HCT116 (cell line): ENCODE results near the gene PCDHGC5. TPM values are rescaled to one million over a fixed set of nuclear protein-coding genes. Genes with fewer than 3 reads are reported as not detected.

ENCODE experiments used
- ATAC-seq: fragments of 200-7000 bp; cut with Tn5 transposase; 2 replicates; pipeline ENCODE4 v1.9.1; 2020; ENCODE audit warnings: mild to moderate bottlenecking, moderate library complexity
- BruUV-seq: library from RNA; stranded (reverse); fragments of 400-500 nt; replicated peaks from 2 replicates; lab custom pipeline; 2021; lab: Mats Ljungman, UMichigan
- CTCF ChIA-PET: fragments of 300-600 bp; sonication (Branson Sonifier 250); formaldehyde crosslinking; loops from one replicate; lab custom pipeline; 2021; ENCODE audit warnings: antibody characterized with exemption; lab: Charles Lee
- POLR2A ChIA-PET: fragments of 300-600, 350-600 bp; sonication (Branson Sonifier 250); formaldehyde crosslinking; loops from one replicate; lab custom pipeline; 2021; ENCODE audit warnings: antibody characterized with exemption; lab: Charles Lee
- RAD21 ChIA-PET, 2 experiments: fragments of 300-600 bp; sonication (Branson Sonifier 250); formaldehyde crosslinking; loops; one replicate each; lab custom pipeline; 2023; ENCODE audit warnings: low total read pairs in 2 of 2; ENCODE audit not compliant: uncharacterized antibody in 2 of 2, unreplicated experiment in 2 of 2, low non-redundant PET in 1 of 2; lab: Charles Lee
- DNase-seq: peaks from one replicate; pipeline ENCODE4 v3.0.0-alpha.2; 2010; ENCODE audit warnings: low read depth, low spot score
- H2AFZ ChIP-seq: fragments of 200-600 bp; shearing (Covaris generic), sonication (generic); 2 replicates; pipeline ENCODE4 v1.6.1; 2017; ENCODE audit warnings: low read depth, mixed run types, mixed read lengths, antibody characterized with exemption, low read length; ENCODE audit not compliant: poor library complexity, severe bottlenecking
- H3K27ac ChIP-seq: 2 replicates; pipeline ENCODE4 v1.5.1; 2012; ENCODE audit warnings: low read depth, low read length
- H3K27me3 ChIP-seq: fragments of 200-600 bp; sonication (generic); 2 replicates; pipeline ENCODE4 v1.6.1; 2016; ENCODE audit warnings: mixed run types, low read length, mixed read lengths; ENCODE audit not compliant: insufficient read depth
- H3K36me3 ChIP-seq, 2 experiments: fragments of 200-500 bp in 1 of 2; fragments of 200-600 bp in 1 of 2; sonication (Bioruptor generic) in 1 of 2; sonication (generic) in 1 of 2; 2 replicates each; pipeline versions ENCODE4 v1.5.1 to v1.6.1; 2014 to 2016; ENCODE audit warnings: low read length in 2 of 2, inconsistent platforms in 1 of 2, mixed read lengths in 1 of 2, mixed run types in 1 of 2; ENCODE audit not compliant: insufficient read depth in 2 of 2, control insufficient read depth in 1 of 2
- H3K4me1 ChIP-seq, 2 experiments: fragments of 200-600 bp in 1 of 2; sonication (generic) in 1 of 2; 2 replicates each; pipeline versions ENCODE4 v1.5.1 to v1.6.1; 2012 to 2017; ENCODE audit warnings: low read length in 2 of 2, inconsistent platforms in 1 of 2, mild to moderate bottlenecking in 1 of 2, mixed read lengths in 1 of 2, mixed run types in 1 of 2, moderate library complexity in 1 of 2; ENCODE audit not compliant: insufficient read depth in 2 of 2, control insufficient read depth in 1 of 2
- H3K4me2 ChIP-seq: fragments of 200-600 bp; sonication (generic); 2 replicates; pipeline ENCODE4 v1.6.1; 2017; ENCODE audit warnings: mixed run types, low read length, mixed read lengths
- H3K4me3 ChIP-seq, 2 experiments: fragments of 200-600 bp in 1 of 2; sonication (generic) in 1 of 2; replicated peaks in 1 of 2; 2 replicates each; pipeline ENCODE4 v1.5.1; 2011 to 2016; ENCODE audit warnings: low read length in 2 of 2, control low read depth in 1 of 2, low read depth in 1 of 2, mild to moderate bottlenecking in 1 of 2, mixed read lengths in 1 of 2, mixed run types in 1 of 2
- H3K79me2 ChIP-seq: fragments of 200-600 bp; sonication (generic); 2 replicates; pipeline ENCODE4 v1.6.1; 2017; ENCODE audit warnings: mild to moderate bottlenecking, mixed run types, low read length, moderate library complexity, mixed read lengths; ENCODE audit not compliant: insufficient read depth
- H3K9ac ChIP-seq: fragments of 200-600 bp; sonication (generic); 2 replicates; pipeline ENCODE4 v1.6.1; 2016; ENCODE audit warnings: low read length, mixed read lengths
- H3K9me2 ChIP-seq: fragments of 200-600 bp; sonication (generic), shearing (Covaris generic); 2 replicates; pipeline ENCODE4 v1.6.1; 2017; ENCODE audit warnings: mixed run types, mild to moderate bottlenecking, moderate library complexity; ENCODE audit not compliant: insufficient read depth
- H3K9me3 ChIP-seq, 2 experiments: fragments of 200-500 bp in 1 of 2; fragments of 200-600 bp in 1 of 2; sonication (Bioruptor generic) in 1 of 2; sonication (generic) in 1 of 2; 2 replicates each; pipeline ENCODE4 v1.6.1; 2014 to 2017; ENCODE audit warnings: low read length in 2 of 2, mixed read lengths in 2 of 2, inconsistent platforms in 1 of 2, low read depth in 1 of 2, mild to moderate bottlenecking in 1 of 2, mixed run types in 1 of 2, moderate library complexity in 1 of 2; ENCODE audit not compliant: control insufficient read depth in 1 of 2, insufficient read depth in 1 of 2
- H4K20me1 ChIP-seq: fragments of 200-600 bp; sonication (generic), shearing (Covaris generic); 2 replicates; pipeline ENCODE4 v1.6.1; 2017; ENCODE audit warnings: mixed run types, mild to moderate bottlenecking, moderate library complexity; ENCODE audit not compliant: insufficient read depth
- EGR1 ChIP-seq: IDR thresholded peaks from 2 replicates; pipeline ENCODE4 v1.6.1; 2012; ENCODE audit warnings: low read depth
- ELF1 ChIP-seq: IDR thresholded peaks from 2 replicates; pipeline ENCODE4 v1.6.1; 2012; ENCODE audit warnings: low read depth, borderline replicate concordance
- EZH2phosphoT487 ChIP-seq: fragments of 200-600 bp; IDR thresholded peaks from 2 replicates; pipeline ENCODE4 v1.6.1; 2018; ENCODE audit warnings: antibody characterized with exemption, borderline replicate concordance
- SIN3A ChIP-seq: IDR thresholded peaks from 2 replicates; pipeline ENCODE4 v1.6.1; 2012; ENCODE audit warnings: low read depth
- SP1 ChIP-seq: IDR thresholded peaks from 2 replicates; pipeline ENCODE4 v1.6.1; 2012; ENCODE audit warnings: low read depth
- ZFX ChIP-seq: fragments of 450-650 bp; IDR thresholded peaks from 2 replicates; pipeline ENCODE4 v1.6.1; 2017
- ZNF274 ChIP-seq: fragments of 200-500 bp; sonication (Bioruptor generic); IDR thresholded peaks from 2 replicates; pipeline ENCODE4 v1.6.1; 2014; ENCODE audit warnings: mild to moderate bottlenecking, low read depth, low read length, inconsistent platforms
- intact Hi-C: fragments of 100-400 bp; cut with micrococcal nuclease; formaldehyde crosslinking; loops from 2 replicates; pipeline ENCODE4 v1.10.0; 2022
- total RNA-seq: library from RNA; stranded (reverse); gene quantifications from one replicate; pipeline ENCODE4 v1.2.1, GENCODE V29; 2021; ENCODE audit not compliant: unreplicated experiment
- TF ChIP-seq, protein P1 (sequence below): IDR thresholded peaks from 2 replicates; pipeline ENCODE4 v1.6.1; 2012
- TF ChIP-seq, protein P2 (sequence below), 3 experiments: fragments of 200-600 bp in 1 of 3; sonication (generic) in 1 of 3; IDR thresholded peaks in 2 of 3; conservative IDR thresholded peaks in 1 of 3; 2 replicates each; pipeline ENCODE4 v1.5.1; 2012 to 2017; ENCODE audit warnings: low read depth in 2 of 3, low read length in 2 of 3, antibody characterized with exemption in 1 of 3, borderline replicate concordance in 1 of 3, control low read depth in 1 of 3, mild to moderate bottlenecking in 1 of 3, mixed read lengths in 1 of 3, mixed run types in 1 of 3, moderate library complexity in 1 of 3; ENCODE audit not compliant: insufficient read depth in 1 of 3

The PCDHGC5 gene
- total RNA-seq, 1 experiment from 2014 or later = not detected

DNA sequence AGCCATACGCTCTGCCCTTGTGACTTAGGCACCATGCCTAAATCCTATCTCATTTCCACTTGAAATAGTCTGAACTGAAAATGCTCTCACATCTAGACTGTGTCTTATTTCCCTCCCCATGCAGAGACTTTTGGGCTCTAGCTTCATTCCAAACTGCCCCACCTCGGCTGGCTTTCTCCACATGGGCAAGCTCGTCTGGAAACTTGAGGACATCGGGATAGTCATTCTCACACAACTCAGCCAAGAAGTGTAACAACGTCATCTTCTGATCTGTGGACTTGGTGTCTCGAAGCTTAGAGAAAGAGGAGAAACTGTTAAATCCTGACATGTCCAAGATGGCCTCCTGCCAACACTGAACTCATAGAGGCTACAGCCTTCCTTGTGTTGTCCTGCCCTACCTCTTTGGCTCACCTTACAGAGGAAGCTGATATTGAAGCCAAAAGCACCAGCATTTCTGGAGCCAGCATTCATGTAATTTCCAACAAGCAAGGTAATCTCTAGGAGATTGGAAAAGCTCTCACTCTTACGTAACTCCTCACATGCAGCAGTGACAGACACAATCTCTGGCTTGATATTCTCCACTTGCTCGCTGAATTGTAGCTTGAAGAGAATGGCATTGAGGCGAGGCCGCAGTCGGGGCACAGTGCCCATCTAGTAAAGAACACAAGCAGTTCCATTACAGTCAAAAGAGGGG, 39.6 kb downstream of the PCDHGC5 start:
- Histone ChIP-seq H3K4me1 (peaks cover 7 to 17% of the 10 kb centered on the region in 2 experiments; a peak in 3 of 4 replicates), H3K4me3 (no peak overlapping the region), H3K27ac (no peak overlapping the region), H3K36me3 (peaks cover 6 to 45% of the 10 kb centered on the region in 2 experiments; a peak in 3 of 4 replicates), H3K79me2 (peaks cover 6% of the 10 kb centered on the region; the same call in 1 of the 2 replicates), H3K9me2 (no peaks in the 10 kb centered on the region), H4K20me1 (no peaks in the 10 kb centered on the region), H3K9me3 (no peaks in the 10 kb centered on the region), H3K9ac (no peak overlapping the region), H3K27me3 (no peaks in the 10 kb centered on the region), H3K4me2 (no peak overlapping the region), H2AFZ (no peak overlapping the region)
- ChIA-PET POLR2A (no interaction called here), RAD21 (no interaction called here), CTCF (no interaction called here)
- DNase-seq (no peak), ATAC-seq (no peak)
- BruUV-seq = no TSS peak
- intact Hi-C loops = no loop called here
- no peak for TF ChIP-seq SIN3A
- TF ChIP-seq ZNF274 = no peak
- TF ChIP-seq EGR1 = no peak
- TF ChIP-seq, protein P1, sequence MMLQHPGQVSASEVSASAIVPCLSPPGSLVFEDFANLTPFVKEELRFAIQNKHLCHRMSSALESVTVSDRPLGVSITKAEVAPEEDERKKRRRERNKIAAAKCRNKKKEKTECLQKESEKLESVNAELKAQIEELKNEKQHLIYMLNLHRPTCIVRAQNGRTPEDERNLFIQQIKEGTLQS = no peak
- TF ChIP-seq EZH2phosphoT487 = no peak
- no peak for TF ChIP-seq ZFX
- TF ChIP-seq, protein P2, sequence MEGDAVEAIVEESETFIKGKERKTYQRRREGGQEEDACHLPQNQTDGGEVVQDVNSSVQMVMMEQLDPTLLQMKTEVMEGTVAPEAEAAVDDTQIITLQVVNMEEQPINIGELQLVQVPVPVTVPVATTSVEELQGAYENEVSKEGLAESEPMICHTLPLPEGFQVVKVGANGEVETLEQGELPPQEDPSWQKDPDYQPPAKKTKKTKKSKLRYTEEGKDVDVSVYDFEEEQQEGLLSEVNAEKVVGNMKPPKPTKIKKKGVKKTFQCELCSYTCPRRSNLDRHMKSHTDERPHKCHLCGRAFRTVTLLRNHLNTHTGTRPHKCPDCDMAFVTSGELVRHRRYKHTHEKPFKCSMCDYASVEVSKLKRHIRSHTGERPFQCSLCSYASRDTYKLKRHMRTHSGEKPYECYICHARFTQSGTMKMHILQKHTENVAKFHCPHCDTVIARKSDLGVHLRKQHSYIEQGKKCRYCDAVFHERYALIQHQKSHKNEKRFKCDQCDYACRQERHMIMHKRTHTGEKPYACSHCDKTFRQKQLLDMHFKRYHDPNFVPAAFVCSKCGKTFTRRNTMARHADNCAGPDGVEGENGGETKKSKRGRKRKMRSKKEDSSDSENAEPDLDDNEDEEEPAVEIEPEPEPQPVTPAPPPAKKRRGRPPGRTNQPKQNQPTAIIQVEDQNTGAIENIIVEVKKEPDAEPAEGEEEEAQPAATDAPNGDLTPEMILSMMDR (IDR thresholded peaks at IDR 0.05 in 2 of 3, conservative IDR thresholded peaks at IDR 0.05 in 1 of 3; ENCODE audit: borderline replicate concordance in 1 of 3, insufficient read depth in 1 of 3, low read depth in 2 of 3, low read length in 2 of 3) = no peak
- TF ChIP-seq SP1 = no peak
- no peak for TF ChIP-seq ELF1
